Stromal cell of bone marrow (primary cell): ENCODE measurements around the gene PRKAA2.

ENCODE experiments used
- DNase-seq: peaks from one replicate; pipeline ENCODE4 v3.0.0-alpha.2; 2012; ENCODE audit warnings: low read depth

PRKAA2 gene

GRCh38 chr1:56713112-56713511, 68.0 kb downstream of the PRKAA2 start:
- no peak for DNase-seq

- peak; percentile 5 for DNase-seq
These were observed 70.0 kb downstream of the PRKAA2 start for GRCh38 chr1:56715156-56715555.

GRCh38 chr1:56719171-56719570, 74.1 kb downstream of the PRKAA2 start:
- DNase-seq: no peak

- DNase-seq: no peak
These were observed 81.6 kb downstream of the PRKAA2 start for GRCh38 chr1:56726706-56727105.

GRCh38 chr1:56728964-56729363, 83.8 kb downstream of the PRKAA2 start:
- no peak for DNase-seq

- DNase-seq: no peak
These were observed 100.1 kb downstream of the PRKAA2 start for GRCh38 chr1:56745231-56745630.

GRCh38 chr1:56754708-56755479, 109.8 kb downstream of the PRKAA2 start:
- no peak for DNase-seq

- no peak for DNase-seq
These were observed 110.8 kb downstream of the PRKAA2 start for GRCh38 chr1:56755911-56756310.

- no peak for DNase-seq
These were observed 113.0 kb downstream of the PRKAA2 start for GRCh38 chr1:56758135-56758534.

- no peak for DNase-seq
These were observed 113.7 kb downstream of the PRKAA2 start for GRCh38 chr1:56758794-56759193.
